GM06990 (cell line): ENCODE results near the gene AREG.

Experiments used
- DNase-seq: peaks from one replicate; pipeline ENCODE4 v3.0.0-alpha.2; 2011; ENCODE audit not compliant: insufficient read length; ENCODE audit errors: extremely low read depth
- H3K27me3 ChIP-seq: replicated peaks from 2 replicates; pipeline ENCODE4 v1.6.0; 2011; ENCODE audit warnings: low read length; ENCODE audit not compliant: control insufficient read depth, insufficient read depth
- H3K36me3 ChIP-seq: 2 replicates; pipeline ENCODE4 v1.5.1; 2011; ENCODE audit warnings: low read length; ENCODE audit not compliant: control insufficient read depth, insufficient read depth
- H3K4me3 ChIP-seq: replicated peaks from 2 replicates; pipeline ENCODE4 v1.5.1; 2011; ENCODE audit warnings: low read depth, mild to moderate bottlenecking, control low read depth, low read length
- TF ChIP-seq, protein P1 (sequence below): IDR thresholded peaks from 2 replicates; pipeline ENCODE4 v1.5.1; 2011; ENCODE audit warnings: low read length, control low read depth, mild to moderate bottlenecking, inconsistent platforms; ENCODE audit not compliant: insufficient read depth, poor library complexity, severe bottlenecking

Gene AREG

DNA sequence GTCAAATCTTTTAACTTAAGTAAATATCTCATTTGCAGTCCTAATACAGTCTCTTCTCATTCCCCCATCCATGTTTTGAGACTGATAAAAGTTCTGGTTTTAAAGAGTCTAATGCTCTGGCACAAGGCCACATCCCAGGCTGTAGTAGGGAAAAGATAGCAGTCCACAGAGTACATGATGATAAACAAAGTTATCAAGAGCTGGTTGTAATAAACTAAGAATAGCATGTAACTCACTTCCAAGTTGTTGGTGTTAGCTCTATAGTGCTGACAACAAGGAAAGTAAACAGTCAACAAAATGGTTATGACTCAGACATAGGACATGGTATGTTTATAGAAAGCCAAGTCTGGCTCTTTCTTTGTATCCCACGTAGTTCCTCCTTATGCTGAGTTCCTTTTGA, 21.8 kb upstream of the AREG start:
- Histone ChIP-seq H3K36me3 (no peaks in the 10 kb centered on the region), H3K4me3 (no peak overlapping the region), H3K27me3 (no peaks in the 10 kb centered on the region; the same call in 1 of the 2 replicates)
- TF ChIP-seq, protein P1, sequence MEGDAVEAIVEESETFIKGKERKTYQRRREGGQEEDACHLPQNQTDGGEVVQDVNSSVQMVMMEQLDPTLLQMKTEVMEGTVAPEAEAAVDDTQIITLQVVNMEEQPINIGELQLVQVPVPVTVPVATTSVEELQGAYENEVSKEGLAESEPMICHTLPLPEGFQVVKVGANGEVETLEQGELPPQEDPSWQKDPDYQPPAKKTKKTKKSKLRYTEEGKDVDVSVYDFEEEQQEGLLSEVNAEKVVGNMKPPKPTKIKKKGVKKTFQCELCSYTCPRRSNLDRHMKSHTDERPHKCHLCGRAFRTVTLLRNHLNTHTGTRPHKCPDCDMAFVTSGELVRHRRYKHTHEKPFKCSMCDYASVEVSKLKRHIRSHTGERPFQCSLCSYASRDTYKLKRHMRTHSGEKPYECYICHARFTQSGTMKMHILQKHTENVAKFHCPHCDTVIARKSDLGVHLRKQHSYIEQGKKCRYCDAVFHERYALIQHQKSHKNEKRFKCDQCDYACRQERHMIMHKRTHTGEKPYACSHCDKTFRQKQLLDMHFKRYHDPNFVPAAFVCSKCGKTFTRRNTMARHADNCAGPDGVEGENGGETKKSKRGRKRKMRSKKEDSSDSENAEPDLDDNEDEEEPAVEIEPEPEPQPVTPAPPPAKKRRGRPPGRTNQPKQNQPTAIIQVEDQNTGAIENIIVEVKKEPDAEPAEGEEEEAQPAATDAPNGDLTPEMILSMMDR: no peak
- DNase-seq: no peak

- H3K4me3 ChIP-seq: no peak overlapping the region
- H3K27me3 ChIP-seq: no peaks in the 10 kb centered on the region
- no peaks in the 10 kb centered on the region for H3K36me3 ChIP-seq
- TF ChIP-seq, protein P1: no peak
- no peak for DNase-seq
Observed at GRCh38 chr4:74424111-74424510, 20.8 kb upstream of the AREG start.

- TF ChIP-seq, protein P1: no peak
Observed at GRCh38 chr4:74426101-74426500, 18.8 kb upstream of the AREG start.

DNA sequence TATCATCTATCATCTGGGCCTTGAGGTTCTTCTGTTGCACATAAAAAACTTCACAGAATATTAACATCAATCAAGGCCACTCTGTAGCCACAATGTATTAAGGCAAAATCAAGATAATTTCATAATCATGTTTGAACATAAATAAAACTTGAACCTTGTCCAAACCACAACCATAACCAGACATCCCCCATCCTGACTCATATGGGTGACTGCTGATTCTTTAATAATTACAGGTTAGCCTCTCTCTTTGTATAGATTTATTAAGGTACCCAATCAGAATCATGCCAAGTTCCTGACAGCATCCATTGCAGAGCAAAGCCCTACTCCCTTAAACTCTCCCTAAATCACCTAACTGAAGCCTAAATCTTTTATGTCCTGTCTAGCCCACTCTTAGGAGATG, 16.7 kb upstream of the AREG start:
- H3K36me3 ChIP-seq: no peaks in the 10 kb centered on the region
- H3K27me3 ChIP-seq: no peaks in the 10 kb centered on the region
- TF ChIP-seq, protein P1: no peak
- no peak overlapping the region for H3K4me3 ChIP-seq
- DNase-seq: no peak

More at GRCh38 chr4:74426101-74426500, 18.8 kb upstream of the AREG start:
- no peak for DNase-seq
- H3K36me3 ChIP-seq: no peaks in the 10 kb centered on the region
- no peak overlapping the region for H3K4me3 ChIP-seq
- H3K27me3 ChIP-seq: no peaks in the 10 kb centered on the region

DNA sequence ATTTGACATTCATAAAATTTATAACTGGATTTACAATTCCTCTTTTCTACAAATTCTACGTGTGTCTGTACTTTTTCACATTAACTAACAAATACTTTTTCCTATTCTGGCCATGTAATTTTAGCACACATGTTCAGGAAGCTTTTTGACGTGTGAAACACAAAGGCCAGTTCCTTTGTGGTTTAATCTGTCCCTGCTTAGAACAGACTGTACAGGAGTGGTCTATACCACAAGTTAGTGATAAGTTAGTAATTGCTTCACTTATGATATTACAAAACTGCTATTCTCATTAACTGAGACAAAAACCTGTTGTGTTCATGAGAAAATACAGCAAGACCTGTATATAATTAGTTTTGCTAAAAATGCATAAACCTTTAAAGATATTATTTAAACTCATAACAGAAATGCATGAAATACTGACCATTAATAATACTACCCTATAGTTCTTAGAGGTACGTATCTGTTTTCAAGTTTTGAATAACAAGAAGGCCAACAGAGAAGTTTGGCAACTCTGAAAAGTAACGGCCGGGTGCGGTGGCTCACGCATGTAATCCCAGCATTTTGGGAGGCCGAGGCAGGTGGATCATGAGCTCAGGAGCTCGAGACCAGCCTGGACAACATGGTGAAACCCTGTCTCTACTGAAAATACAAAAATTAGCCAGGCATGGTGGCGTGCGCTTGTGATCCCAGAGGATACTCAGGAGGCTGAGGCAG, 13.7 kb upstream of the AREG start:
- Histone ChIP-seq H3K27me3 (no peaks in the 10 kb centered on the region), H3K4me3 (no peak overlapping the region), H3K36me3 (no peaks in the 10 kb centered on the region)
- DNase-seq: no peak
- TF ChIP-seq, protein P1: no peak
